Stimulated activated CD4-positive, alpha-beta T cell treated with anti-CD3 and anti-CD28 coated beads, Interleukin-4, amount 100 ng/mL, for 4 hours (primary cell): ENCODE measurements around the gene XKR8.

Experiments used
- DNase-seq, 2 experiments: peaks; one replicate each; pipeline ENCODE4 v3.0.0-alpha.2; 2020

The XKR8 gene

GRCh38 chr1:27959792-27960603, at the start of gene XKR8:
Gene XKR8 (plus strand): TSS chr1:27959973. CDS start chr1:27960070, 97 bp downstream.
- DNase-seq = peak; percentile 81 to 83

- no peak for DNase-seq
Observed at GRCh38 chr1:27912429-27912828, 47.3 kb upstream of the XKR8 start.

DNA sequence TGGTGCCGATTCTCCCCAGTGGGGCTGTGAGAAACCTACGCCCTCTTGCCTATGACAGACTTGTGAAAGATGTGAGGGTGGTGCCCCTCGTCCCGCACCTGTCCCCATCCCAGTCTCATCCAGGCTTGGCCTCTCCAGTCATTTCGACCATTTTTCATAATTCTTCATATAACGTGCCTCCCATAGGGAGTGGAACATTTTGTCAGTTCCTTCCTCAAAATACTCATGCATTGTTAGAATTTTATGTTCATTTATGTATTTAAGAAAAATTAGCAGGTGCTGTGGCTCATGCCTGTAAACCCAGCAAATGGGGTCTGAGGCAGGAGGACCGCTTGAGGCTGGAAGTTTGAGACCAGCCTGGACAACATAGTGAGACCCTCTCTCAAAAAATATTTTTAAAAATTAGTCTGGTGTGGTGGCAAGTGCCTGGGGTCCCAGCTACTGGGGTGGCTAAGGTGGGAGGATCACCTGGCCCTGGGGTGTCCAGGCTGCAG, 44.6 kb upstream of the XKR8 start:
- no peak for DNase-seq

GRCh38 chr1:27922272-27922671, 37.5 kb upstream of the XKR8 start:
- DNase-seq = no peak

DNA sequence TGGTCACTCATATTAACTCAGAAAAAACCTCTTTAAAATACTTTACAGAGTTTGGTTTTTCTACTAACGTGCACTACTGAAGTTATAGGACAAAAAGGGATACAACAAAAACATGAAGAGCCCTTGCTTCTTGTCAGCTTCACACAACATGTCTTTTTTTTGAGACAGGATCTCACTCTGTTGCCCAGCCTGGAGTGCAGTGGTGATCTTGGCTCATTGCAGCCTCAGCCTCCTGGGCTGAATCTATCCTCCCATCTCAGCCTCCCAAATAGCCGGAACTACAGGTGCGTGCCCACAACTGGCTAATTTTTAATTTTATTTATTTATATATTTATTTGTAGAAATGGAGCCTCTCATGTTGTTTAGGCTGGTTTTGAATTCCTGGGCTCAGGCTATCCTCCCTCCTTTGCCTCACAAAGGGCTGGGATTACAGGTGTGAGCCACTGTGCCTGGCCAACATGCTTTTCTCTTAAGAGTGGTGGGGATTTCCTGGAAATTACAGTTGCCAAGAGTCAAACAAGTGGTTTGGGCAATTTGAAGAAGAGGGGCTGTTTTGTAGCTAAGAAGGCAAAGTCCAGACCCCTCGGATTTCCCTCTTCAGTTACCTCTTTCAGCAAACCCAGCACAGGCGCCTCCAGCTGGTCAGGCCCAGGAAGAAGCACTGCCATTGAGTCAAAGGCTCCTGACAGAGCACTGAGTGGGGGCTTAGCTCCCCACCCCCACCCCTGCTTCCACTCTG, 31.4 kb upstream of the XKR8 start:
- DNase-seq = no peak

DNA sequence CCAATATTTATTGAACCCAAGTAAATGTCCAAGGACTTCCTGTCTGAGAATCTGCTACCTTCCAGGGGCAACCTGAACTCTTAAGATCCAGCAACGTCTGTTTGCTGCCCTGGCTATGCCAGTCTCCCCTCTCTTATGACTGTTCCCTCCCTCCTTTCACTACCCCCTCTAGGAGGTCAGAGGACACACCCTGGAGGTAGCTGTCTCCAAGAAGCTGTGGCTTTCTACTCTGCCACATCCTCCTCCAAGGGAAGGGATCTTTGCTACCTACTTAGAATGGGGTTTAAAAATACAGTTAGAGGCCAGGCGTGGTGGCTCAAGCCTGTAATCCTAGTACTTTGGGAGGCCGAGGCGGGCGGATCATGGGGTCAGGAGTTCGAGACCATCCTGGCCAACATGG, 28.6 kb upstream of the XKR8 start:
- DNase-seq = no peak

DNA sequence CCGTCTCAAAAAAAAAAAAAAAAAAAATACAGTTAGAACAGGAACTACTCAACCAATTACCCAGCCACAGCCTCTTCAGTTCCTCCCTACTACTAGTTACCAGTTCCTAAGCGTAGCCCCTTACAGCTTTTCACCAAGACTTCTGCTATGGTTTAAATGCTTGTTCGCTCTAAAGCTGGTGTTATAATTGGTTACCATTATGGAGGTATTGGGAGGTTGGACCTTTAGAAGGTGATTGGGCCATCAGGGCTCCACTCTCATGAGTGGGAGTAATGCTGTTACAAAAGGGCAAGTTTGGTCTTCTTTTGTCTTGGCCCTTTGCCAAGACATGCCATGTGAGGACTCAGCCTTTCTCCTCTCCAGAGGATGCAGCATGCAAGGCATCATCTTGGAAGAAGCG, 28.0 kb upstream of the XKR8 start:
- DNase-seq = no peak

GRCh38 chr1:27934818-27935549, 24.8 kb upstream of the XKR8 start, which contains the start of gene SMPDL3B:
Gene SMPDL3B (plus strand): TSS chr1:27935000. CDS start chr1:27935184, 184 bp downstream.
- no peak for DNase-seq

DNA sequence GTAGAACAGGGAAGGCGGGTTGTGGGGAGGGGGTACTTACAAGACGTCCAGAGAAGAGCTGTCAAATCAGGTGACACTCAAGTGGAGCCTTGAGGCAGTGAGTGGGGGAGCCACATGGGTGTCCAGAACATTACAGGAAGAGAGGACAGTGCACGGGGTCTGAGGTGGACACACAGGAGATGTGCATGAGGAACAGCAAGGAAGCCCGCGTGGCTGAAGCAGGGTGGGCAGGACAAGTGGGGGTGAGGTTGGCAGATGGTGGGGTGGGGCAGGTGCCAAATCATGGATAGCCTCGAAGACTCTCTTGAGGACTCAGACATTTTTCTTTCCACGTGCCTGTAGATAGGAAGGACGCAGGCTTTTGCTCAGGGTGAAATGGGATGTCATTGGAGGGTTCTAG, 24.1 kb upstream of the XKR8 start:
- no peak for DNase-seq

- DNase-seq = no peak
Observed at GRCh38 chr1:27936370-27936769, 23.4 kb upstream of the XKR8 start.

DNA sequence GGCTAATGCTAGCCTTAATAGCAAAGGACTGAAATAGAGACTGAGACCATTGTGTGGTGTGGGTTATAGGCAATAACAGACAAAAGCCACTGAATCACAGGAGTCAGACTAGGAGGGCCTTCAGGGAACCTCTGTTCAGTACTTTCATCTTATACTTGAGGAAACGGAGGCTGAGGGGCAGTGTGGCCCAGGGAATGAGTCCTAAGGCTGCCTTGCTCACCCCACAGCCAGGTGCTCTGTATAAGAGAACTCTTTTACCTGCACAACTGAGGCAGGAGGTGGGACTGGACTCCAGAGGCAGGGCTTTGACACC, 22.3 kb upstream of the XKR8 start:
- no peak for DNase-seq

DNA sequence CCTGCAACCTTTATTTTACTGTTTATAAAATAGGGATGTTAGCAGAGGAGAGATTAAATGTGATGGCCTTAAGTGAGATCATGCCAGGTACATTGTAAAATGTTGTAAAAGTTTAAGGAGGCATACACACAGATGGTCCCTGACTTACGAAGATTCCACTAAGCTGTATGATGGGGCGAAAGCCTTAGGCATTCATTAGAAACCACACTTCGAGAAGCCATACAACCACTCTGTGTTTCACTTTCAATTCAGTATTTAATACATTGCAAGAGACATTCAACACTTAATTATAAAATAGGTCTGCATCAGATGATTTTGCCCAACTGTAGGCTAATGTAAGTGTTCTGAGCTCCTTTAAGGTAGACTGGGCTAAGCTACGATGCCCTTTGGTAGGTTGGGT, 21.3 kb upstream of the XKR8 start:
- DNase-seq = no peak

GRCh38 chr1:27940297-27940696, 19.5 kb upstream of the XKR8 start:
- peak; percentile 66 to 72 for DNase-seq

DNA sequence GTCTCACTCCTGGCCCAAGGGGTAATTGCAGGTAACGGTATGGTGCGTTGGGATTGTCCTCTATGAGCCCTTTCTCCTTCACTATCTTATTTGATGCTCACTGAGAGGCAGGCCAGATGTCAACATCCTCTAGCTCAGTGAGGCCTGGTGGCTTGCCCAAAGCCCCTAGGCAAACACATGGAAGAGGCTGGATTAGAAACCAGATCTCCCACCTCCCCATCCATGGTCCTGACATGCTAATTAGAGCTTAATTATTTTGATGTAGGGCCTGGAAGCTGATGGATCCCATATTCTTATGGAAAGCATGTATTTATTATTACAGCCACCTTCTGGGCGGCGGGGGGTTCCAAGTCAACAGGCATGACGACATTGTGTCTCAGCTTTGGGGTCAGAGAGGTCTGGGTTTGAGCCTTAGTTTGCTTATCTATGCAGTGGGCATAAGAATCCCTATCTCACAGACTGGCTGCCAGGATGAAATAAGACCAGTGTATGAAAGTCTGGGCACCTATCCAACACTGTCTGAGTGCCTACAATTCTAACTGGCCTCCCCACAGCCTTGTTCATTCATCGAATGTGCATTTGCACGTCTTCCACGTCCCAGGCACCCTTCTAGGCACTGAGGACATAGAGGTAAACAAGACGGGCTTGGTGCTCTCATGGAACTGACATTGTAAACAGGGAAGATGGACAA, 18.8 kb upstream of the XKR8 start:
- no peak for DNase-seq

GRCh38 chr1:27941671-27942540, 17.9 kb upstream of the XKR8 start:
- DNase-seq = no peak

DNA sequence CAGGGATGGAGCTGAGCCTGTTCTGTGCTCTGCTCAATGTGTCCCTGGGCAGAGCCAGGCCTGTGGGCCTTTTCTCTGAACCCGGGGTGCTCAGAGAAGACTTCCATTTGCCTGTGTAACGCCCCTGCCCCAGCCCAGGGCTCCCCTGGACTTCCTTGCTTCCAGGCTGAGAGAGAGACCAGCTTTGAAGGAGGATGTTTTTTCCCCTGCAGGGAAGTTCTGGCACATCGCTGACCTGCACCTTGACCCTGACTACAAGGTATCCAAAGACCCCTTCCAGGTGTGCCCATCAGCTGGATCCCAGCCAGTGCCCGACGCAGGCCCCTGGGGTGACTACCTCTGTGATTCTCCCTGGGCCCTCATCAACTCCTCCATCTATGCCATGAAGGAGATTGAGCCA, 14.8 kb upstream of the XKR8 start:
- no peak for DNase-seq

- no peak for DNase-seq
Observed at GRCh38 chr1:27949027-27949426, 10.7 kb upstream of the XKR8 start.

DNA sequence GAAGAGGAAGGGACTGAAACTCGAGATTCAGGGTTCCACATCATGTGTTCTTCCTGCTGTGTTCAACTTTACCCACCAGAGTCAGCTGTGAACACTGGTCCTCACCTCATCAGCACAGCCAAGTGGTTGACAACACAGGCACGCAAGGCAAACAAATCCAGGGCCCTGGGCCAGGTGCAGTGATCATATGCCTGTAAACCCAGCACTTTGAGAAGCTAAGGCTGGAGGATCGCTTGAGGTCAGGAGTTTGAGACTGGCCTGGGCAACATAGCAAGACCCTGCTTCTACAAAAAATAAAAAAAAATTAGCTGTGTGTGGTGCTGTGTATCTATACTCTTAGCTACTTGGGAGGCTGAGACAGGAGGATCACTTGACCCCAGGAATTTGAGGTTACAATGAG, 8.4 kb upstream of the XKR8 start:
- DNase-seq = no peak

DNA sequence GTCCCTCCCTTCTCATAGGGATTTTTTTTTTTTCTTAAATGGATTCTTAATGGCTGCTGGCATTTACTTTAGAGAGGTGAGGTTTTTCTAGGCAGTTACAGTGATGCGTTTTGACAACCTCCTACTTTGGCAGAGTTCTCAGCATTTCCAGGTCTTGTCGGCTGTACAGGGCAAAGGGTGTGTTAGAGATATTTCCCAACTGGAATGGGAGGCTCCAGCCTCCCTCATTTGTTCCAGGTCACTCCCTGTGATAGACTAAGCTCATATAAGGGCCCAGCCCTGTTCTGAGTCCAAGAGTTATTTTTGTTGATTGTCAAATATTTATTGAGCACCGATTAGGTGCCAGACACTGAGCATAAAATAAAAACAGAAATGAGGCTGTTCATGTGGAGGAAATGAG, 7.6 kb upstream of the XKR8 start:
- DNase-seq = no peak

DNA sequence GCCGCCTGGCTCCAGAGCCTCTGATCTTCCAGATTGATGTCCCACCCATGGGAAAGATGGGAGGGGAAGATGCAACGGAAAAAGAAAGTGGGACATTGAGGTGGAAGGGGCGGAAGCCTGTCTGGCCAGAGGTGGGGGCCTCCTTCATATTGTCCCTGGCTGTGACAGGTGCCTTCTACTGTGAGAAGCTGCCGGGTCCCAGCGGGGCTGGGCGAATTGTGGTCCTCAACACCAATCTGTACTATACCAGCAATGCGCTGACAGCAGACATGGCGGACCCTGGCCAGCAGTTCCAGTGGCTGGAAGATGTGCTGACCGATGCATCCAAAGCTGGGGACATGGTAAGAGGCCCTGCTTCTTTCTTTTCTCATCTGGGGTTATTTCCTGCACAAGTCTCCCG, 5.6 kb upstream of the XKR8 start:
- no peak for DNase-seq

GRCh38 chr1:27955076-27955475, 4.7 kb upstream of the XKR8 start:
- DNase-seq = no peak

DNA sequence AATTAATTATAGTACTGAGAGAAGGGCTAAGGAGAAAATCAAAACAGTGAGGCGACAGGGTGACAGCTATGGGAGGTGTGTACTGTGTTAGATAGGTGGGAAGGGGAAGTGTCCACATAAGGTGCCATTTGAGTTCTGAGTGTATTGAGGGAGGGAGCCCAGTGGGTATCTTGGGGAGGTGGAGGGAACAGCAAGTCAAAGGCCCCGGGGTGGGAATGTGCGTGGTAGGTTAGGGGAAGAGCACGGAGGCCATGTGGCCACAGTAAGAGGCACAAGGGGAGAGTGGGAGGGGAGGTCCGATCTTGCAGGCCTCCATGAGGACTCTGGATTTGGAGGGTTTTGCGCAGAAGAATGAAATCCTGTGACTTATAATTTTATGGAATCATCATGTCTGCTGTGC, 3.0 kb upstream of the XKR8 start:
- DNase-seq = no peak
